Bone marrow (tissue), 2 donors: ENCODE results near the gene EPHB1.

Experiments
- DNase-seq, 2 donors: peaks; one replicate each; lab custom pipeline; 2025; lab: John Stamatoyannopoulos, UW

Gene EPHB1

DNA sequence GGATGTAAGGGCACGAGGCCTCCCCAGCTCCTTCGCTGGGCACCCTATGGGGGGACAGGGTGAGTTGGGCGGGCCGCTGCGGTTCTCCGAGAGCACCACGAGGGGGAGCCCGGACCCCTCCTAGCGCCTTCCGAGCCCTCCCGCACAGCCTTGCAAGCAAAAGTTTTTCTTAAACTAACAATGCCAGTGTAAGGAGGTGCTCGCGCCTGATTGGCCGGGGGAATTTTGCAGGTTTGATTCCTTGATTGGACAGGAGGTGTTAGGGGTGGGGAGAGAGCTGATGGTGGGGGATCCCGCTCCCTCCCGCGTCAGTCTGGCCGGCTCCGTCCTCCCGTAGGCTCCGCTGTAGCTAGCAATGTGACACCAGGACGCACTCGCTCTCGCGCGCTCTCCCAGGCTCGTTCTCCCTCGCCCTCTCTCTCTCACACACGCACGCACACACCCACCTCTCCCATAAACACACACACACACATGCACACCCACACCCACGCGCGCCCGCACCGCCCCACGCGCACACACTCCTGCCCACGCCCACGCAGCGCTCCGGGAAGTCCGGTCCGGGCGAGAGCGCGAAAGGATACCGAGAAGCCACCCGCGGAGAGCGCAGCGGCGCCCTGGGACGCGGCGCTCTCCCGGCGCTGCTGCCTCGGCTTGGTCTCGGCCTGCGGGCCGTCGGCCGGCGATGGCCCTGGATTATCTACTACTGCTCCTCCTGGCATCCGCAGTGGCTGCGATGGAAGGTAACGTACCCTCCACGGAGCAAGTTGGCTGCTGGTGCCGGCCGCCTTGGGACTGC lies at the start of gene EPHB1:
TSS of gene EPHB1 (plus strand) at position 311 of the 796 bp plus-strand sequence.
- DNase-seq, result peak; percentile 46 to 73

DNA sequence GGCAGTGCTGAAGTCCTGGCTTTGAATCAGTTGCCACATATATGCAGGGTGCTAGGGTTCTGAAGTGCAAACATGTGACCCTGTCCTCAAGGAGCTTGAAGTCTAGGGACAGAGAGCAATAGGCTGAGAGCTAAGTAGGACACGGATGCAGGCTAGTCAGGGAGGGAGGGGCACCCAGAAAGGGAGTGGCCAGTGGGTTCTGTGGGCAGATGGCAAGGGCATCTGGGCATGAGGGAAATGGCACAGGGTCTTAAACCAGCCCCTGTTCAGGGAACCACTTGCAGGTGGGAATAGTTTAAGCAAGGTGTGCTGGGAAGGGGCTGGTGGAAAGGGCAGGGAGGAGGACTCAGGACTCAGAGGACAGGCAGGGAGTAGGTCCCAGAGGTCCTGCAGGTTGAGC lies 46.4 kb upstream of the EPHB1 start:
- DNase-seq, result no peak

DNA sequence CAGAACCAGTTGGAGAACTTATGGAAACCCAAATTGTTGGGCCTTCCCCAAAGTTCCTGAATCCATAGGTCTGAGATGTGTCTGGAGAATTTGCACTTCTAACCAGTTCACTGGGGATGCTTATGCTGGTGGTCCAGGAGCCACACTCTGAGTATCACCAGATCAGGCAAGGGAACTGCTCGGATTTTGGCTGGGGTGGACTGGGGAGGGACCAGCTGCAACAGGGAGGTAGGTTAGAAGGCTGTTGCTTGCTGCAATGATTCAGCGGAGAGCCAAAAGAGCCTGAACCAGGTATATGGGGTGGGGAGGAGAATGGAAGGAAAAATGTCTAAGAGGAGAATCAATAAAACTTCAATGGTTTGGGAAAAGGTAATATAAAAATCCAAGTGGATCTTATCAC lies 45.9 kb upstream of the EPHB1 start:
- DNase-seq, result no peak

DNA sequence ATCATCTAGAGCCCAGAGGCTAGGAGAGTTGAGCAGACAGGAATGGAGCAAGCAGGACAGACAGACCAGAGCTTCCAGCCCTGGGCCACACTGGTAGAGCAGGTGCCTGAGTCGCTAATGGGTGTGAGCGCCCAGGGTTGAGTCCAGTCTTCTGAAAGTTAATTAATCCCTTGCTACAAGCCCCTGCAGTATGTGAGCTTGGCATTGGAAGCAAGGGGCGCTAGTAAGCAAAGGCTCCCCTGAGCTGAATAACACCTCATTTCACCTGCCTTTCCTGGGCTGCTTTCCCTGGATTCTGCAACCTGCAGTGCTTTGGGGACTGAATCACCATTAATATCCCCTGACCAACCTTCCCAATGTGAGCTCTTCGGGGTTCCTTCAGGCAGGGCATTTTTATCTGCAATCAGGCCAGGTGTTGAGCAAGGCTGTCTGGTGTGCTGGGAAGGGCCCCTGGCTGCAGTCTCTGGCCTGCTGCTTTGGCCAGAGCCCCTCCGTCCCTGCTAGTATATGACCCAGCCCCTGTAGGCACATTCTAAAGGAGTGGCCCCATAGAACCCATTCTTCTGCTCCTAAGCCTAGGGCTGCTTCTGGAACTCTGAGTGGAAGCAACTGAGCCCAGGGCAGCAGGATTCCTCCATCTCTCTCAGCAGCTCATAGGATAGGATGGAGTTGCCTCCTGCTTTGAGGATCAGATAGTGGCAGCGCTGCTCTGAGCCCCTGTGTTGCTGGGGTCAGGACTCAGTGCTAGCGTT lies 45.1 kb upstream of the EPHB1 start:
- DNase-seq, result no peak

DNA sequence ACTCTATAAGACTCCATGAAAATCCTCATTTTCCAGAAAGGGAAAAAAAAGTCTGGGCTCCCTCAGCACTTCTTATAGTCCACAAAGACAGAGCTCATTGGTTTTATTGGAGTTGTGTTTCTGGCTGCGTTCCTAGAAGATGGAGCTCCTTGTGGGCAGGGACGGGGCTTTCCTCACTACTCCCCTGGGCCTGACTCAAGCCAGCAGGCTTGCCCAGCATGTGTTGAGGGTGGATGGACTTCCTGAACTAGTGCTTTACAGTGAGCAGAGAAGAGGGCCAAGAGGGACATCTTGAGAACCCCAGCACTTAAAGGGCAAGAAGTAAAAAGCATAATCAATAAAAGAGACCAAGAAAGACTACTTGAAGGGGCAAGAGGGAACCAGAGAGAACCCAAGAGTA lies 43.2 kb upstream of the EPHB1 start:
- DNase-seq, result no peak

DNA sequence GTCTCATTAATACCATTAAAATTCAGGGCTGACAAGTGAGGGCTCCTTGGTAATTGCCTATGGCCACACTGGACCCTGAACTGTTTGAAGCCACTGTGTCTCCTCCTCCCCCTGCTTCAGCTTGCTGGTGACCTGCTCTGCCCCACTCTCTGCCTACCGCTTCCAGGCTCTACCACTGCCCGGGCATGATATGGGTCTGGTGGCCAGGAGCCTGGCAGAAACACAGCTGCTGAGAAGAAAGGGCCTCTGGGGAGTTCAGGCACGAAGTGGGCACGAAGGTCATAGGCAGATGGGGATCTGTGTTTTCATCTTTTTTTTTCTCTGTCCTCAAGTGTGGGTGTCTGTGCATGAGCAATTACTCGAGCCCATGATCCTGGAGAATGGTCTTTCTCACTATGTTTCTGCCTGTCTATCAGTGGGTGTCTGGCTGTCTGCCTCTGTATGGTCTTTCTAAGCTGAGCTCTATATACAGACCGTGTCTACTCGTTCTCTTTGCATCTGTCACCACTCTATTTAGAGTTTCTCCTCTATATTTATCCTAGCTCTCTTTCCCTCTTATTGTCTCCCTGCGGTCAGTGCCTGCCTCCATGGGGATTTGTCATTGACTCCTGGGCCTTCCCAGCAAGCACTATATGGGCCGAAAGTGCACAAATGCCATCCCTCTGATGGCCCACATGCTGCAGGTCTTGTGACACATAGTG lies 42.1 kb upstream of the EPHB1 start:
- DNase-seq, result no peak

DNA sequence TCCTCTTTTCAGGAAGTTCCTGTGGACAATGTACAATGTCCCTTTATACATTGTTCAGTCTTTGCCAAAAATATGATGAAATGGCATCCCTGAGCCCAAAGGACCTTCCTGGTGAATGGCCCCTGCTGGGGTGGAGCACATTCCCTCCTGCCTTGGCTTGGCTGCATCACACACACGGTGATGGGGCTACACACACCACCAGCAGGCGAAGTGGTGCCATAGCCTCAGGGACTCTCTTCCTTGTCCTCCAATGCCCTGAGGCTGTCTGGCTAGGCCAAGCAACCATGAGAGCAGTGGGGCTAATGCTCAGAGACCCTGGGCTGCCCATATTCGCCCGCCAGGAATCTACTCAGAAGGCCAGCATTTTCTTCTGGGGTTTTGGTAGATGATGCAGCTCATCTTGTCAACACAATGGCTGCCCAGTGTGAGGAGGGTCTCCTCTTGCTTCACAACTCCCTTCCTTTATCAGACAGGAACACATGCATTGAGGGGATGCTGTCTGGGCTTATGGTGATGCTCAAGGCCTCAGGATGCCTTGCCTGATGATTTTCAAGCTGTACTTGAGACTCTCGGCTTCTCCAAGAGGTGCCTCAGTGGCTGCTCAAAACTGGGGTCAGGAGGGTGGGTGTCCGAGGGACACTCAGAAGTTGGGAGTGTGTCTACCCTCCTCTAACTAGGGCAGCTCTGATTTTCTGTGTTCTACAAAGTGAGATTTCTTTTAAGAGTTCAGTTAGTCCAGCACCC lies 40.9 kb upstream of the EPHB1 start:
- no peak for DNase-seq

DNA sequence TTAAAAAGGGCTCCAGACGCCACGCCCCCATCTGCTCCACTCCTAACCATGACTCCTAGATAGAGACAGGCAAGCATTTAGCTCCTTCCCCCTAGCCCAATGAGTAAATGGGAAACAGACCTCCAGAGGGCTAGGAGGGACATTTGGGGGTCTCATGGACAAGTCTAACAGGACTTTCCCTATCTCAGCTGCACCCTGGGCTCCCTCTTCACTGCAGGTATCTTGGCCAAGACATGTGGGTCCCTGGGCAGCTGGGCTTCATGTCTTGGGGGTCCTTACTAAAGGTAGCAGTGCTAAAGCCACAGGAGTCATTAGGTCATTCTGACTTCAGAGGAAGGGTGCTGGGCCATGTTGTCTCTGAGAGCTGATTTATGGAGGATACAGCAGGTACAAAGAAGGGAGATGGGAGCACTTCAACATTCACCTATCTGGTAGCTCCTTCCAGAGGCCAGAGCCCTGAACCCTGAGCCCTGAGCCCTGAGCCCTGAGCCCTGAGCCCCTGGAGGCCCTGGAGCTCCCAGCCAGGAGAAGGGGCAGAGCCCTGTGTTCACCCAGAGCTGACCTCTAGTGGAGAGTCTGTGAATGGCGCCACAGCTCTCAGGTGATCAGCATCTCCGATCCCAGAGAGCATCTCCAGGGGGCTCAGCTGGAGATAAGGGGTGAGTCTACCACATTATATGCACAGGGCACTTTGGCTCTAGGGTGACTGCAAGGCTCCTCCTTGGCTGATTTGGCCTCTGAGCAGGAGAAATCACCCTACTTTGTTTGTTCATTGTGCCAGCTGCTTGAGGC lies 40.1 kb upstream of the EPHB1 start:
- DNase-seq, result no peak

DNA sequence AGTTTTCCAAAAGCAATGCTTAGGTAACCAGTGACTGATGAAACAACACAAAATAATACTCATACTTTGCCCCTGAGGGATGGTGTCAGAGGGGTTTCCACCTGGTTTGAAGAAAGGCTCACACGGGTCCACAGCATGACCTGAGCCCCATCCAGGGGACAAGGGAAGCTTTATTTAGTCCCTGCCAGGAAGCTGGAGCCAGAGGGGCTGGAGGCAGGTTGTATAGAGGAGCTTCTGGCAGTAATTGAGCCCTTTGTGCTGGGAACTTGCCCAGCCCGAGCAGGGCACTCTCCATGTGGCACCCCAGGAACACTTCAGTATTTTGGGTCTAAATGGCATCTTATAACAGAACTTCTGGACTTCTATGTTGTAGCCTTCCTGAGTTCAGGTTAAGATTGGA lies 39.2 kb upstream of the EPHB1 start:
- no peak for DNase-seq

DNA sequence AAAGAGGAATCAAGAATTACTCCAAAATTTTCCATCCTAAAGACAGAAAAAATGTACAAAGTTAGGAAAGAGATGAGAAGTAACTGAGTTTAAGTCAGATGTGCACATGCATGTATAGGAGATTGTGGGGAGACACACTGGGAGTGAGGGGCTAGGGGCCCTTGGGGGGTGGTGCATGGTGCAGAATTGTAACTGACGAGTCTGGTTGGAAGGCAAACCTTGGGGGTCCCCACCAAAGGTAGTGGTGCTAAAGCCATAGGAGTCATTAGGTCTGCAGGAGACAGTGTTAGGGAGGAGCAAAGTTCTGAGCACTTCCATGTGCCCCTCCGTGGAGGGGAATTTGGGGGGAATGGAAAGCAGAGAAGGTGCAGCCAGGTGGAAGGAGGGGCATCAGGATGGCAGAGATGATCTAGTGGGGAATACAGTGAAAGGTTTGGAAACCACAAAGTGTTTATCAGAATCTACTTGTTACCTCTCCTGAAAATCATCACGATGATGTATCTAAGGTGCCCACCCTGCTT lies 37.5 kb upstream of the EPHB1 start:
- DNase-seq, result no peak

DNA sequence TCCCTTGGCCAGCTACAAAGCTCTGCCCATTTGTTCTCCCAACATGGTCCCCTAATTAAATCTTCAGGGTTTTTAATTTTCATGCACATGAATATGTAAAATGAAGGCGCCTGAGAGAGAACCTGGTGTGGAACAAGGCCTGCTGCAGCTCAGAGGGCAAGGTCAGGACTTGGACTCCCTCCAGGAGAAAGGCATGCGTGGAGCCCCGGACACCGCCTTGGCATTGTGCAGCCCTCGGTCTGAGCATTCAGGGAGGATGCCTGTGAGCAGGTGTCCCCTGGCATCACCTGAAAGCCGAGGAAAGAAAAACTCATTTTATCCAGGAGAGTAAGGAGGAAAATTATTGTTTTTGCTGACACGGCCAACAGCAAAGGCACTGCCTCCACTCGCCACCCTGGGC lies 33.8 kb upstream of the EPHB1 start:
- no peak for DNase-seq

DNA sequence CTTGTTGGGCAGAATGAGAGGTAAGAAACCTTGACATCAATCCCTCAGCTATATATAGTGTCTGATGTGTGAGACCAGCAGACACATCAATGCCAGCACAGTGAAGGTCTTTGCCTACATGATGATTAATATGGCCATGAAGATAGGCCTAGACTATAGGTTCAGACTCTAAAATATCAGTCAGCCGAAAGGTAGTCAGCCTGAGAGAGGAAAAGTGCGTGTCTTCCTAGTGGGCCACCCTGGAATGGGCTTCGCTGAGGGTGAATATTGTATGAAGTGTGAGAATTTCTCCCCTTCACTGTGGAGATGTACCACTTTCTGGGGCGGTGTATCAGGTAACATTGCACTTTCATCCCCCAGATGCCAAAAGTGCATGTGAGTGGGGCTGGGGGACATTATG lies 33.0 kb upstream of the EPHB1 start:
- DNase-seq, result no peak

DNA sequence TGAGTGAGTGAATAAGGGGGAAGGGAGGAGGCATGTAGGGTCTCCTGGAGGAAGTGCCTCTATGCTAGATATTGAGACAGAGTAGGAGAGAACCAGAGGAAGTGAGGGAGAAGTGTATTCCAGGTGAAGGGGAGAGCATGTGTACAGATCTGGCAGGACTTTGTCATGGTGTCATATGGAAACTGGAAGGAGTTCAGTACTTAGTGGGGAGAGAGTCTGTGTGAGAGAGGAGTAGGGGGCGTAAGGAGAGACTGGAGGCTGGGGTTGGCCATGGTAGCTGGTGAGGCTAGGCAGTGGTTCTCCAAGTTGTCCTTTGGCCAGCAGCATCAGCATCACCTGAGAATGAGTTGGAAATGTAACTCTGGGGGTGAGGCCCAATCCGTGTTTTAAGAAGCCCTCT lies 29.6 kb upstream of the EPHB1 start:
- no peak for DNase-seq

DNA sequence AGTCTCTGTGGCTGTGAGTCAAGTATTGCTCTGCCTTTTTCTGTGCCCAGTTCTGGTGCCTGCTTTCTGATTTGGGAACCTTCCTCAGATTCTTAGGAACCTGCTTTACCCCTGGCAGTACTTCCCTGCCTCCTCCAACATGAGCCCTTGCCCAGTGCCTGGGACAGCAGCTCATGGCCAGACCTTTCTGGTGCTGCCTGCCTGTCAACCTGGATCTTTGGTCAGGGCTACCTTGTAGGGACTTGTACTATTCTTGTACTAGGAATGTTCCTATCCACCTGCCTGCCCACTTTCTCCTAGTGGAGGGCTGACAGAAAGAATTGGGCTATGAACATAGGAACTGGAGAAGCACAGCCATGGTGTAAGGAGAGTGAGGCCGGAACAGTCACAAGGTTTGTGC lies 28.8 kb upstream of the EPHB1 start:
- no peak for DNase-seq

DNA sequence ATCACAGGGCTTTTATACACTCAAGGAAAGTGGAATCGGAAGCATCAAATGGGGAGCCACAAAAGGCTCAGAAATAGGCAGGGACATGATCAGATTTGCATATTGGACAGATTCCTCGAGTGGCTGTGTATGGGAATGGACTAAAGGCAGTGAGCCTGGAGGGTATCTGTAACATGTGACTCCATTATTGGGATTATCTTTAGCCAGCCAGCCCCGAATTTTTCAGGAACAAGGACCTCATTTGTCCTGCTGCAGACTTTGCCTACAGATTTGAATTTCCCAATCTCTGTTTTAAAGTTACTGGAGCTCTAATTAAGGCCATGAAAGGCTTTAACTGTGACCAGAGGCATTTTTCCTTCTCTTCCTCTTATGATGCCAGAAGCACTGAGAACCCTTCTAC lies 26.9 kb upstream of the EPHB1 start:
- DNase-seq, result no peak

DNA sequence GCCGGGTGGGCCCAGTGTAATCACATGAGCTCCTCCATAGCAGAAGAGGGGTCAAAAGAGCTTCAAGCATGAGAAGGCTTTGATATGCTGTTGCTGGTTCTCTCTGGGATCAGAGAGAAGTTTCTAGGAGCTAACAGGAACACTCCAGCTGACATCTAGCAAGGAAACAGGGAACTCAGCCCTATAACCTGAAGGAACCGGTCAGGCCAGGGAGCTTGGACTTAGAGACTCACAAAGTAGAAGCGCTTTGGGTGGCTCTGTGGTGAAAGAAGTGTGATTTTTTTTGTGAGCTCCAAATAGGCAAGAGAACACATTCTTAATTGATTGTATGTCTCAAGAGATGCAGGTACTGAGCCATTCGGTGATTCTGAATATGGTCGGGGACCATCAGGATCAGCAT lies 26.2 kb upstream of the EPHB1 start:
- DNase-seq, result no peak

DNA sequence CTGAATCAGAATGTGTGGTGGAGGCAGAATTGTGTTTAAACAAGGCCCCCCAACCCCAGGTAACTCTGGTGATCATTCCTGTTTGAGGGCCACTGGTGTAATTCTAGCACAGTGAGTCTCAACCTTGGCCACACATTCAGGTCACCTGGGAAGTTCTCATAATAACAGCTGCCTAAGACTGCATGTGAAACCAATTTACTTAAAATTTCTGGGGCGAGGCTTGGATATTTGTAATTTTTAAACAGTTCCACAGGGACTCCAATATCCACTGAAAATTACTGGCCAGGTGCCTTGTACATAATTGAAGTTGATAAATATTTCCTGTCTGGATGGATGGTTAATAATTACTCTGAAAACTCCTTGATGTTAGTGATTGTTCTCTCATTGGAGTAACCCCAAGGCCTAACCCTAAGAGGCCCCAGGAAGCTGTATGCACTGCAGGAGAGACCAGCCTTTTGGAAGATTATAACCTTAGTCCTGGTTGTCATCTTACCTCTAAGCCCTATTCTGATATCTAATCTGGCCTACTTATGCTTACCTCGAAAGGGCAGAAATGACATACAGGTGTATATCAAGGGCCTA lies 25.7 kb upstream of the EPHB1 start:
- DNase-seq, result no peak

DNA sequence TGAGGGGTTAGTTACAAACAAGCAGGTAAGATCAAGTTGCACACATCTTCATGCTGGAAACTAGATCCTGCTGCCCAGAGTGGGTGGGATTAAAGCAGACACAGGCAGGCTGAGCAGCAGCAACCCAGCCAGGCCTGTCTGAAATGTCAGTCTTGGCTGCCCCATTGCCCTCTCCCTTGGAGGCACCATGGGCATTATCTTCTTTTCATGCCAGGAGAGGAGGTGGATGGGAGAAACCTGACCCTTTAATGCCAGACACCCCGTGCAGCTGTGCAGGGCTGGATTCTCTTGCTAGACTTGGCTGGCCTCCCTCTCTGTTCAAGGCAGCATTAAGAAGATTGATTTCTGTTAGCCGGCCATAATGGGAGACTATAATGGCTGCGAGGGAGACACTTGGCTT lies 23.0 kb upstream of the EPHB1 start:
- no peak for DNase-seq

DNA sequence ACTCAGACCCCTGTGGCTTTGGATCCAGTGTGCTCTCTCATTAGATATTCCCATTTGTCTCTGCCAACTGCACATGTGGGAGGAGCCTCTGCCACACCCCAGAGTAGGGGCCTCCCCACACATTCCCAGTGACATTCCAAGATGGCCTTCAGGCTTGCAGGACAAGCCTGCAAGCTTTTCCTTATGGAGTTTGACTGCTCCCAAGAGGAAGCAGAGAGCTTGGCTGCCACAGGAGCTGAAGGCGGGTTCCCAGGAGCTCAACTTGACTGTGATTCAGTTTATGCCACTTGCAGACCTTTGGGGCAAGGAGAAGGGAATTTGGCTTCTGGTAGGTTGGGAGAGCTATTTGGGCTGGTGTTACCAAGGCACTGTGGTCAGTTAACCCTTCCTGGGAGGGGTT lies 22.5 kb upstream of the EPHB1 start:
- DNase-seq, result no peak

DNA sequence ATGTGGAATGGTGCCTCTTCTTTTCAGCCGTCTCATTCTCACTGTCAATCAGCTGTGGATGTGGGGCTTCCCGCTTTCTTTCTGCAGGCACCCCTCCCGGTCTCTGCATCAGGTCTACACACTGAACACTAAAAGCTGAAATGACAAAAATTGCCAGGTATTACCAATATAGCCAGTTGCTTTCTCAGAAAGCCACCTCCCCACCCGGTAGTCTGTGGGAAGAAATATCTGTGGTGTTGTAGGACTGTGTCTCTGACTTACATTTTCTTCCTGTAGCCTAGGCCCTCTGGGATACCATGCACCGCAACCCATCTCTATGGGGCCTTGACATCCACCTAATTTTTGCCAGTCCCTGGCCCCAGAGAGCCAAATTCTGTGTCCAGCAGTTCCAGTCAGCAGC lies 19.2 kb upstream of the EPHB1 start:
- no peak for DNase-seq

DNA sequence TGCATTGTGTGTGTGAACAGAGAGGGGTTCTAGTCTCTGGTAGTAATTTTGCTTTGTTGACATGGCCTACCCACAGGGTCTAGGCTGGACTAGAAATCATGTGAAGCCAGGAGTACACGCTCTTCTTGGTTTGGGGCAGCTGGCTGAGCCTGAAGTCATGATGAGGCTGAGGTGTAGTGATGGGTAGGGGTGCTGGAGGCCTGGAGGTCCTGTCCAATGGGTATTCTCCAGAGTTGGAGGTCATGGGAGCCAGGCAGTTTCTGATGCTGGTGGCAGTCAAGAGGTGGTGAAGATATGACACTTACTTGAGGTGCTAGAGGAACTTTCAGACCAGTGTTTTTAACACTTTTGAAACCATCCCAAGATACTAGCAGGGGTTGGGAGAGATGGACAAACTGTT lies 18.5 kb upstream of the EPHB1 start:
- no peak for DNase-seq
